Lower leg skin (tissue), 3 donors: Measurements from ENCODE around the gene STK25.

Source experiments
- CTCF ChIP-seq, 3 donors: fragments of 450-650 bp; IDR thresholded peaks; one replicate each; pipeline ENCODE4 v1.5.1; 2016; ENCODE audit warnings: antibody characterized with exemption in 3 of 3, mild to moderate bottlenecking in 3 of 3, moderate library complexity in 2 of 3
- POLR2A ChIP-seq, 2 donors: fragments of 450-650 bp; IDR thresholded peaks; one replicate each; pipeline ENCODE4 v1.6.1; 2016 to 2017; ENCODE audit warnings: antibody characterized with exemption in 2 of 2, mild to moderate bottlenecking in 1 of 2, moderate library complexity in 1 of 2

- TF ChIP-seq CTCF (IDR thresholded peaks at IDR 0.05) (no peak), POLR2A (IDR thresholded peaks at IDR 0.05) (no peak)
These were observed 9.0 kb downstream of the STK25 start for GRCh38 chr2:241499146-241499965.
